CD14-positive monocyte (primary cell): Measurements from ENCODE around the gene RWDD3. TPM values are rescaled to one million over a fixed set of nuclear protein-coding genes. Genes with fewer than 3 reads are reported as not detected.

Experiments used
- DNase-seq, 3 donors: peaks; one replicate each; pipeline ENCODE4 v3.0.0-alpha.2; 2011 to 2022
- H2AFZ ChIP-seq: 2 replicates; pipeline ENCODE4 v1.6.0; 2012; ENCODE audit warnings: mild to moderate bottlenecking, low read depth, low read length, inconsistent platforms; ENCODE audit not compliant: insufficient read depth, poor library complexity, severe bottlenecking
- H3K27ac ChIP-seq, 2 donors: 1 replicate in 1 of 2; 2 replicates in 1 of 2; pipeline ENCODE4 v1.5.1; 2012 to 2013; ENCODE audit warnings: low read length in 2 of 2, control low read depth in 1 of 2, inconsistent platforms in 1 of 2, low read depth in 1 of 2, mild to moderate bottlenecking in 1 of 2
- H3K27me3 ChIP-seq, 2 donors: one replicate each; pipeline versions ENCODE4 v1.6.0 to v1.6.1; 2011 to 2013; ENCODE audit warnings: low read length in 2 of 2; ENCODE audit not compliant: control insufficient read depth in 2 of 2, insufficient read depth in 2 of 2
- H3K36me3 ChIP-seq, 2 donors: replicated peaks in 1 of 2; 1 replicate in 1 of 2; 2 replicates in 1 of 2; pipeline versions ENCODE4 v1.5.1 to v1.6.1; 2012 to 2013; ENCODE audit warnings: low read length in 2 of 2, control low read depth in 1 of 2, inconsistent platforms in 1 of 2, mild to moderate bottlenecking in 1 of 2; ENCODE audit not compliant: insufficient read depth in 2 of 2, control insufficient read depth in 1 of 2
- H3K4me1 ChIP-seq, 2 donors: 1 replicate in 1 of 2; 2 replicates in 1 of 2; pipeline versions ENCODE4 v1.5.1 to v1.6.1; 2012 to 2013; ENCODE audit warnings: low read length in 2 of 2, control low read depth in 1 of 2, inconsistent platforms in 1 of 2, mild to moderate bottlenecking in 1 of 2, moderate library complexity in 1 of 2; ENCODE audit not compliant: insufficient read depth in 2 of 2, control insufficient read depth in 1 of 2
- H3K4me2 ChIP-seq: replicated peaks from 2 replicates; pipeline ENCODE3; 2012; ENCODE audit warnings: low read length, moderate library complexity, mild to moderate bottlenecking; ENCODE audit not compliant: poor library complexity, severe bottlenecking; ENCODE audit errors: extremely low read depth
- H3K4me3 ChIP-seq, 3 experiments: fragments of 200-600 bp in 1 of 3; sonication (generic) in 1 of 3; replicated peaks in 1 of 3; 1 replicate in 2 of 3; 2 replicates in 1 of 3; pipeline ENCODE4 v1.5.1; 2011 to 2013; ENCODE audit warnings: low read length in 3 of 3, mild to moderate bottlenecking in 3 of 3, control low read depth in 2 of 3, low read depth in 2 of 3, inconsistent platforms in 1 of 3, moderate library complexity in 1 of 3
- H3K79me2 ChIP-seq: 2 replicates; pipeline ENCODE4 v1.6.0; 2012; ENCODE audit warnings: mild to moderate bottlenecking, control low read depth, inconsistent platforms, low read length, moderate library complexity; ENCODE audit not compliant: insufficient read depth
- H3K9ac ChIP-seq: 2 replicates; pipeline ENCODE4 v1.6.0; 2017; ENCODE audit warnings: low read length, mild to moderate bottlenecking; ENCODE audit not compliant: insufficient read depth, poor library complexity, severe bottlenecking
- H3K9me3 ChIP-seq, 2 donors: replicated peaks in 1 of 2; 1 replicate in 1 of 2; 2 replicates in 1 of 2; pipeline versions ENCODE4 v1.5.1 to v1.6.1; 2012 to 2013; ENCODE audit warnings: low read length in 2 of 2, control low read depth in 1 of 2; ENCODE audit not compliant: control insufficient read depth in 1 of 2, insufficient read depth in 1 of 2
- H4K20me1 ChIP-seq: 2 replicates; pipeline ENCODE4 v1.6.0; 2012; ENCODE audit warnings: mild to moderate bottlenecking, low read length, control low read depth, moderate library complexity; ENCODE audit not compliant: insufficient read depth
- H3K27ac Mint-ChIP-seq, 7 donors: one replicate each; pipeline ENCODE4 v1.8.0; 2020; ENCODE audit warnings: mild to moderate bottlenecking in 7 of 7, mixed read lengths in 7 of 7, moderate library complexity in 6 of 7, inconsistent platforms in 2 of 7
- H3K27me3 Mint-ChIP-seq, 3 donors: one replicate each; pipeline ENCODE4 v1.8.0; 2021 to 2022; ENCODE audit warnings: low read depth in 3 of 3, mild to moderate bottlenecking in 3 of 3, mixed read lengths in 3 of 3, moderate library complexity in 3 of 3, inconsistent platforms in 1 of 3
- H3K36me3 Mint-ChIP-seq, 2 donors: one replicate each; pipeline ENCODE4 v1.8.0; 2020; ENCODE audit warnings: mixed read lengths in 2 of 2, inconsistent platforms in 1 of 2, mild to moderate bottlenecking in 1 of 2
- H3K4me1 Mint-ChIP-seq: one replicate; pipeline ENCODE4 v1.8.0; 2020; ENCODE audit warnings: mild to moderate bottlenecking, mixed read lengths
- H3K4me3 Mint-ChIP-seq, 2 donors: one replicate each; pipeline ENCODE4 v1.8.0; 2020; ENCODE audit warnings: mild to moderate bottlenecking in 2 of 2, mixed read lengths in 2 of 2, moderate library complexity in 1 of 2
- H3K9me3 Mint-ChIP-seq, 7 donors: one replicate each; pipeline ENCODE4 v1.8.0; 2020 to 2022; ENCODE audit warnings: mixed read lengths in 7 of 7, mild to moderate bottlenecking in 6 of 7, moderate library complexity in 6 of 7, inconsistent platforms in 2 of 7
- WGBS: methylation state at CpG from one replicate; pipeline ENCODE4 v1.1.5; 2013; ENCODE audit warnings: missing lambda C conversion rate; ENCODE audit not compliant: insufficient coverage; 5-methylcytosine and 5-hydroxymethylcytosine counted together
- intact Hi-C, 2 donors: fragments of 100-400 bp; cut with micrococcal nuclease; formaldehyde crosslinking; loops; one replicate each; pipeline versions ENCODE4 v1.15.0 to v1.15.1; 2023
- polyA plus RNA-seq, 3 donors: library from polyadenylated mRNA; depleted of rRNA in 1 of 3; unstranded in 2 of 3; stranded (reverse) in 1 of 3; fragments of 300-500 nt in 2 of 3; fragments of >200 nt in 1 of 3; fragmentation: Illumina TruSeq in 2 of 3; gene quantifications; 1 replicate in 2 of 3; 2 replicates in 1 of 3; pipeline ENCODE4 v1.2.3, GENCODE V29; 2012 to 2021
- TF ChIP-seq, protein P1 (sequence below): fragments of 200-600 bp; IDR thresholded peaks from one replicate; pipeline ENCODE4 v1.8.0; 2022; ENCODE audit warnings: antibody characterized with exemption, mild to moderate bottlenecking

The RWDD3 gene
- polyA plus RNA-seq, 3 donors, result 9.2 to 20.1 (median 18.1) TPM

DNA sequence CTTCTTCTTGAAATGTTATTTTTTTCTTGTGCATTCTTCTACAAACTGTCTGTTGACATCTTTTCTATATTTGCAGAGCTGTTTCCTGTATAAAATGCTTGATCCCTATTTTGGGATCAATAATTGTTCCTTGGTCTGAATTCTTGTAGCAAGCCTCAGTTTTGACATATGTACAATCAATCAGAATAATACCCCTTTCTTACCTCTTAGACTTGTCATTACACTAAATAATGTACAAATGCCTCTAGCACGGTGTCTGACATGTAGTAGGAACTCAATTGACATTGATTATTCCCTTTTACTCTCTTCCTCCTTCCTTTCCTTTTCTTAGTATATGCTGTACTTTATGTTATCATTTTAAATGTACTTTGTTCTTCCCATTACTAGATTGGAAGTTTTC is 25.2 kb downstream of the RWDD3 start:
- no peak for DNase-seq
- Histone ChIP-seq H3K4me1 (no peaks in the 10 kb centered on the region), H3K36me3 (no peaks in the 10 kb centered on the region), H3K4me3 (no peak overlapping the region), H3K27me3 (no peaks in the 10 kb centered on the region), H2AFZ (no peak overlapping the region), H3K4me2 (no peak overlapping the region), H4K20me1 (no peaks in the 10 kb centered on the region), H3K27ac (no peak overlapping the region), H3K9ac (no peak overlapping the region), H3K79me2 (no peaks in the 10 kb centered on the region), H3K9me3 (no peaks in the 10 kb centered on the region)
- peaks cover 2 to 3% (median 2%) of the 10 kb centered on the region in 3 donors for H3K27me3 Mint-ChIP-seq
- H3K27ac Mint-ChIP-seq, result no peak overlapping the region
- TF ChIP-seq, protein P1, sequence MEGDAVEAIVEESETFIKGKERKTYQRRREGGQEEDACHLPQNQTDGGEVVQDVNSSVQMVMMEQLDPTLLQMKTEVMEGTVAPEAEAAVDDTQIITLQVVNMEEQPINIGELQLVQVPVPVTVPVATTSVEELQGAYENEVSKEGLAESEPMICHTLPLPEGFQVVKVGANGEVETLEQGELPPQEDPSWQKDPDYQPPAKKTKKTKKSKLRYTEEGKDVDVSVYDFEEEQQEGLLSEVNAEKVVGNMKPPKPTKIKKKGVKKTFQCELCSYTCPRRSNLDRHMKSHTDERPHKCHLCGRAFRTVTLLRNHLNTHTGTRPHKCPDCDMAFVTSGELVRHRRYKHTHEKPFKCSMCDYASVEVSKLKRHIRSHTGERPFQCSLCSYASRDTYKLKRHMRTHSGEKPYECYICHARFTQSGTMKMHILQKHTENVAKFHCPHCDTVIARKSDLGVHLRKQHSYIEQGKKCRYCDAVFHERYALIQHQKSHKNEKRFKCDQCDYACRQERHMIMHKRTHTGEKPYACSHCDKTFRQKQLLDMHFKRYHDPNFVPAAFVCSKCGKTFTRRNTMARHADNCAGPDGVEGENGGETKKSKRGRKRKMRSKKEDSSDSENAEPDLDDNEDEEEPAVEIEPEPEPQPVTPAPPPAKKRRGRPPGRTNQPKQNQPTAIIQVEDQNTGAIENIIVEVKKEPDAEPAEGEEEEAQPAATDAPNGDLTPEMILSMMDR, result no peak
- intact Hi-C loops, result no loop called here
- H3K9me3 Mint-ChIP-seq, result peaks cover 0 to 7% (median 5%) of the 10 kb centered on the region in 7 donors
- H3K4me1 Mint-ChIP-seq, result no peaks in the 10 kb centered on the region
- no CpG with 5 or more reads among the region's 1 CpG for WGBS
- no peak overlapping the region for H3K4me3 Mint-ChIP-seq
- no peaks in the 10 kb centered on the region for H3K36me3 Mint-ChIP-seq

DNA sequence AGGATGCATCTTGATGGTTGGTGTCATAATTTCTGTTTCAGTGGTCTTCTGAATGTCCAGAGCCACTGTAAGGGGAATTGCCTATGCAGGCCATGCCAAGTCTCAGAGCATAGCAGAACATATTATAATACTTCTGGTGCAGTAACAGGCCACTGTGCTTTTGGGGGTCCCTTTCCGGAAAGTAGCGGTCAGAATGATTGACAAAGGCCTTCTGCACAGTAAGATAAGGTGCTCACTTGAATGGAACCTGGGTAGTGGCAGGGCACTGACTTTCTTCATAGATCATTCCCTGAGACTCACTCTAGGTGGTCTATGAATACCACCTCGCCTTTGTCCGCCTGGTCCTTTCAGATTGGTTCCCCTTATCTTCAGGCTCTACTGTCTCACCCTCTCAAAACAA is 28.9 kb downstream of the RWDD3 start:
- WGBS, result no CpG with 5 or more reads among the region's 4 CpGs
- Histone ChIP-seq H3K79me2 (no peaks in the 10 kb centered on the region), H4K20me1 (no peaks in the 10 kb centered on the region), H3K4me3 (no peak overlapping the region), H3K27me3 (no peaks in the 10 kb centered on the region), H3K4me2 (no peak overlapping the region), H3K4me1 (no peaks in the 10 kb centered on the region), H3K36me3 (no peaks in the 10 kb centered on the region), H3K27ac (no peak overlapping the region), H3K9ac (no peak overlapping the region), H3K9me3 (no peaks in the 10 kb centered on the region), H2AFZ (no peak overlapping the region)
- Mint-ChIP-seq H3K27ac (no peak overlapping the region), H3K27me3 (no peaks in the 10 kb centered on the region), H3K36me3 (no peaks in the 10 kb centered on the region), H3K9me3 (peaks cover 2 to 7% (median 5%) of the 10 kb centered on the region in 7 donors), H3K4me1 (no peaks in the 10 kb centered on the region), H3K4me3 (no peak overlapping the region)
- DNase-seq, result no peak
- TF ChIP-seq, protein P1, result no peak
- intact Hi-C loops, result no loop called here
